RPMI8226 (cell line): ENCODE data around the gene DAW1.
"Not testable (repeated sequence)": the region's sequence is repeated elsewhere in the genome, so short reads cannot be mapped to it uniquely, and the experiment has no call there.

Experiments
- DNase-seq: peaks from one replicate; pipeline ENCODE4 v3.0.0-alpha.2; 2015

The DAW1 gene

GRCh38 chr2:227932001-227932400, 60.6 kb downstream of the DAW1 start:
- peak; percentile 35 for DNase-seq

DNA sequence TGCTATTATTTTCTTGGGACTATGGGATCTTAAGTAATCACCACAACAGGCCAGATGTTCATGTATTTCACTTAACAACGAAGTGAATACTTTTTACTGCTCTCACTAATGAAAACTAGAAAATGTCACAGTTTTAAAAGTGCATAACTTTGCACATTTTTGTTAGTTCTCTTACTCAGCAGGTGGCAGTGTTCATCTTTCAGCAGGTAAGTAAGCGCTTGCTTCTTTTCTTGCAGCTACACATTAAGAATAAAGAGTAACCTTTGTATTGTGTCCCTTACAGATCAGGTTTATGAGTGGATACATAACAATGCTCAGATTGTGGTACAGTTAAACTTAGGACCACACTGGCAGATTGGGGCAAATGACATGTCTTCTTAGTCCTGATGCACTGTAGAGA, 61.0 kb downstream of the DAW1 start:
- peak; percentile 10 for DNase-seq

DNA sequence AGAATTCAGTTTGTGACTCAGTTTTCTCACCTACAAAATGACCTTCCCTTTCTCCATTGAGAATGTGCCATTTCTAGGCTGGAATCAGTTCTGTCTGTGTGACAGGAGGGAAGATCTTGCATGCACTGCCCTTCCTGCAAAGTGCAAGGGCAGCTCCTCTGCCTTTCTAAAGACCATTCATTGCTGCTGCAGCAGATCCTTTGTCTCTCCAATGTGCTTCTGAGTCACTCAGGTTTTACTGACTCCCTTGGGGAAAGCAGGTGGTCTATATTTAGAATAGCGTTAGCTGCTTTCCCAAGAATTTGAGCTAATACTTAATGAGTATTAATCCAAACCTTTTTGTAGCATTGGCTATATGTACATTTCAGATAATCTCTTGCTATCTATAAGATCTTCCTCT, 62.5 kb downstream of the DAW1 start:
- DNase-seq: no peak

- not testable (repeated sequence) for DNase-seq
These were observed 64.8 kb downstream of the DAW1 start for GRCh38 chr2:227936249-227936648.

DNA sequence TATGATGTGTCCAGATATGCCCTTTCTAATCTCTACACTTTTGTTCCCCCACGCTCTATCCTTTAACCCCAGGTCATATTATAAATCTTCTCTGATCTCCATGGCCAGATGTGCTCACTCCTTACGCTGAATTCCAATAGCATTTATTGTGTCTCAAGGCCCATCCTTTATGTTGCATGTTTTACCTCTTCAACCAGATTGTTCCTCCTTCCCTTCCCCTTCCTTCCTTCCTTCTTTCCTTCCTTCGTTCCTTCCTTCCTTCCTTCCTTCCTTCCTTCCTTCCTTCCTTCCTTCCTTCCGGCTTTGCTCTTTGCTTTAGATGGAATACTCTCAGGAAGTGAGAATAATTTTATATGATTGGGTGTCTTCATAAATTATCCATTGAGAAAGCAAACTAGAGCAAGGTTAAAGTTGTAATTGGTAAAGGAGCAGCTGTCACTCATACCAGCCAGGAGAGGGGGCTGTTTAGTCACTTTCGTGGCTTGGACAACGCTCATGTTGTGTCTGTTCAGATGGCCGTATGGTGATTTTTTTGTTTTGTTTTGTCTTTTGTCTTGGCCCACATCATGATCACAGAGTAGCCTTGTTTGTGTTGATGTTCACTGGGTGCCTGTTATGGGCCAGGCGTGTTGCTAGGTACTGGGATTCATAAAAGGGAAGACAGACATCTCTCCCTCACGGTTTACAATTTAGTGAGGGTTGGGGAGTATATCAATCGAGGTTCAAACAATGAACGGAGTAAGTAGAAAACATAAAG, 68.0 kb downstream of the DAW1 start:
- DNase-seq: peak; percentile 47

- DNase-seq: no peak
These were observed 70.6 kb downstream of the DAW1 start for GRCh38 chr2:227942021-227942420.

DNA sequence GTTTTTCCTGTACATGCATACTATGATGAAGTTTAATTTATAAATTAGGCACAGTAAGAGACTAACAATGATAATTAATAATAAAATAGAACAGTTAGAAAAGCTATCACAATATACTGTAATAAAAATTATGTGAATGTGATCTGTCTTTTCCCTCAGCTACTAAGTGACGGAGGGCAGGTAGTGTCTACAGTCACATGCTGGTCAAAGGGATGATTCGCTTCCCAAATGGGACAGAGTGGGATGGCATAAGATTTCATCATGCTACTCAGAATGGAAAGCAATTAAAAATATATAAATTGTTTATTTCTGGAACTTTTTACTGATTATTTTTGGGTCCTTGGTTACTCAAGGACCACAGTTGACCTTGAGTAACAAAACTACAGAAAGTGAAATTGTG, 71.5 kb downstream of the DAW1 start:
- DNase-seq: no peak

DNA sequence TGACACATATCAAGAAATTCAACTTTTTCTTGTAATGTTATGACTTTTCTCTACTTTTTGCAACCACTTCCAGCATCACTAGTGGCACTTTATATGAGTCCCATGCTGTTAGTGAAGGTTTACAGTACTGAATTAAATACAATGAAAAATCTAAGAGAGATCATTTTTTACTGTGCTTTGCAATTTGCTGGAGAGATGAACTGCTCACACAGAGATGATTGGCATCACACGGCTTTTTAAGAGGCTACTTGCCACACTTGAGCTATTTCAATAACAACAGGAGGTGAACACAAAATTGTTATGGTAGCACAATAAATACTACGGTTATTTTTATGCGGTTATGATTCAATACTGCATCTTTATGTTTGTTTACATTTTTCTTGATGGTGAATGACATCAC, 88.9 kb downstream of the DAW1 start:
- DNase-seq: no peak

DNA sequence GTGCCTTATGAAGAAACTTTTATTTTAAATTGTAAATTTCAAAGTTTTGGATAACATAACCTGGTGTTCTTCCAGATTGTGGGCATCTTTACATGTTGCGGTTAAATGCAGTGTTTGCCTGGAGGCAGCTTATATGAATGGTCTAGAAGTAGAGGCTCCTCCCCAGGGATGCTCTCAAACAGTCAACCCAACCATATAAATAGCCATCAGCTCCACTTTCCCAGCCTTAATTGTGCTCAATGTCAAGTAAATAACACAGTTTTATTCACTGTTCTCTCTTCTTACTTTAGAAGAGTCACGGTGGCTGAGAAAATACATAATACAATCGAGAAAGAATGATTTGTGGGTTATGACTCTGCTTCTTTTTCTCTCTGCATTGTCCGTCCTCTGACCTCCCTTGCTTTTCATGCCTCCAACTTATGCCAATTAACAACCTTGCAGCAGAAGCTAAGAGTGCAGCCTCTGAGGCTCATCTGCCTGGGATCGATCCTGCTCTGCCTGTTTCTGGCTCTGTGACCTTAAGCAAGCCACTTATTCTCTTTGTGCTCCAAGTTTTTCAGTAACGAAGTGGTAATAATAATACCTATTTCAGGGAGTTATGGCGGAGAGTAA, 100.3 kb downstream of the DAW1 start:
- no peak for DNase-seq

DNA sequence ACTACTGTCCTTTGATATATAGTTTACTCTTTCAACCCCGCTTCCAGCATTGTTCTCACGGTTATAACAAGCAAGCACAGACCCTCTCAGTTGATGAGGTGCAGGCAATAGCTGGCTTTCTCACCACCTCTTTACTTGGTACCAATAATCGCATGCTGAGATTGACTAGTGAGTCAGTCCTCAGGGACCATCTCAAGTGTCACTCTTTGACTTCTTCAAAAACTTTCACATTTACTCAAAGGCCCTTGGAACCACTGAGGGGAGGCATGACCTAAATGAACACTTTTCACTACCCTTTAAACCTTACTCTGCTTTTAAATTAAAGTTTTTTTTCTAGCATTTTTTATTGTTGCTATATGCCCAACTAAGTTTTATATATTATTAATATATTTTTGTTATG, 101.8 kb downstream of the DAW1 start:
- no peak for DNase-seq
